ENCODE measurements around the gene ROPN1.

GRCh38 chr3:124026516-124026915, 34.6 kb upstream of the ROPN1 start:
- TF ChIP-seq POLR2A (IDR thresholded peaks at IDR 0.05) (no peak), CTCF (IDR thresholded peaks at IDR 0.05) (no peak)
